GM18861 (cell line): ENCODE data around the gene RER1.

Source experiments
- ATAC-seq: cut with Tn5 transposase; IDR thresholded peaks from one replicate; pipeline ENCODE4 v1.9.1; 2021; ENCODE audit not compliant: unreplicated experiment

RER1 gene

DNA sequence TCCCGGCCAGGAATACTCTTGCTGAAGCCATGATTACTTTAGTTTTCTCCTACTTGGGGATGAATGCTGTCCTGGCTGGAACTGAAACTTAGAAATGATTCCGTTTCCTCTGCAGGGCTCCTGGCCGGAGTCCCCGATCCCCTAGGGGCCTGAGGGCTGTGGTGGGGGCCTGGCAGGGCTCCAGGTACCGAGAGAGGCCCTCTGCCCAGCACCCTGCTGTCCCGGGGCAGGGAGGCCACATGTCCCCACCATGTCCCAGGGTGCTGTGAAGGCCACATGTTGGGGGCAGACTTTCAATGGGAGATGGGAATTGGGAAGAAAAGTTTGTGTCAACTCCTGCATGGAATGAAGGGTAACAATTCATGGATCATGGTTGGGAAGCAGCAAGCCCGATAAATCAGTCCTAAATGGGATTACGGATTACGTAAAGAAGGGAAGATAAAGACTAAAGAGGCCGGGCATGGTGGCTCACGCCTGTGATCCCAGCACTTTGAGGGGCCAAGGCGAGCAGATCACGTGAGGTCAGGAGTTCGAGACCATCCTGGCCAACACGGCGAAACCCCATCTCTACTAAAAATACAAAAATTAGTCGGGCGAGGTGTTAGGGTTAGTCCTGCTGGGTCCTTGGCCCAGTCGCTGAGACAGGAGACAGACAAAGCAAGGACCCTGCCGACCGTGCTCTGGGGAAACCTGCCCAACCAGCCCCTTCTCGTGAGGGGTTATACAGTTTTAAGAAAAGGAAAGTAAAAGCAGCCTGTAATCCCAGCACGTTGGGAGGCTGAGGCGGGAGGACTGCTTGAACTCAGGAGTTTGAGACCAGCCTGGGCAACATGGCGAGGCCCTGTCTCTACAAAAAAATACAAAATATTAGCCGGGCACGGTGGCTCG, 37.8 kb upstream of the RER1 start:
- no peak for ATAC-seq

GRCh38 chr1:2354511-2355372, 36.9 kb upstream of the RER1 start:
- no peak for ATAC-seq

DNA sequence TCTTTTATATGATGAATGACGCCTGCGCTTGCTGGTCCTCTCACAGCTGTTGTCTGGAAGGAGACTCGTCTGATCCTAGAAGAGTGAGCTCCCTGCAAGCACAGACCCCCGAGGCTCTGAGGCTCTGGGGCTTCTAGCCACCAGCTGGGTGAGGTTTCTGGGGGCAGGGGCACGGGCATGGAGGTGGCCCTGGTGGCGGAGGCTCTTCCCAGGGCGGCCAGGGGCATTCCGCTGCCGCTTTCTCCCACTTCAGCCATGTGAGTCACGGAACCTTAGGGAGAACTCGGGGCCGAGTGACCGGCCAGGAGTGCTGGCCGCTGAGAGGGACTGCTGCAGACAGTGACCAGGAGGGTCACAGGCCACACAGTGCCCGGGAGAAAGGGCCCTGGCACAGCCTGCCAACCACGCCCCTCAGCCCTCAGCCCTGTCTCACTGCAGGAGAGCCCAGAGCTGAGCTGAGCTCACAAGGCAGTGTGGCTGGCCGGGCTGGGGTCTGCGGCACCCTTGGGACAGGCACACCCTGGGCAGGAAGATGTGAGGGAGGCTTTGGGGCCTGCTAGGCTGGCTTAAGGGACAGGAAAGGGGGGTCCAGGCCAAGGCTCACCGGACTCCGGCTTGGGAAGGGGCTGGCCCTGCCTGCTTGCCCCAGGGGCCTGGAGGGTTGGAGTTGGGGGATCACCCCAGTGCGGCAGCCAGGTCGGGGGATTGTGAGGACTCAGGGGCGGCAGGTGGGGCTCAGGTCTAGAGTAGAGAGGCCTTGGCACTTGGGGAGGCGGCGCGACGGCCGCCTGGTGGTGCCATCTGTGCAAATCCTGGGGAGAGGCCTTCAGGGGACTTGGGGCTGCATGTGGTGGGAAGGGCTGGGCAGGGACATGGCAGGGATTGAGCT, 36.0 kb upstream of the RER1 start:
- ATAC-seq: no peak

- ATAC-seq: no peak
These were observed 35.2 kb upstream of the RER1 start for GRCh38 chr1:2356401-2356800.

- no peak for ATAC-seq
These were observed 34.5 kb upstream of the RER1 start for GRCh38 chr1:2356911-2357845.

DNA sequence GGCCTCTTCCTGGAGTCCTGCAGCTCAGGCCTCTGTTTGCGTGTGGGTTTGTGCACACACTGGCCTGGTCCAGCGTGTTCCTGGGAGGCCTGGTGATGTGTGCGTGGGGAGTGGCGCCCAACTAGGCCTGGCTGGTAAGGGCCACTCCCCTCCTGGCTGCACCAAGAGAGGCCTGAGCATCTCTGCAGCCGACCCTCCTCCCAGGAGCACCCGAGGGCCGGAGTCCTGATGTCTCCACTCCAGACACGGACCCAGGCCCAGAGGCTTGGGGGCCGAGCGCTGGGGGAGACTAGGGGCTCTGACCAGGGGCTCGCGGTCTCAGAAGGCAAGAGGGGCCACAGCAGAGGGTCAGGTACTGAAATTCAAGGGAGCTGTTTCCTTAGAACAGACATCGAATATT, 33.6 kb upstream of the RER1 start:
- no peak for ATAC-seq

DNA sequence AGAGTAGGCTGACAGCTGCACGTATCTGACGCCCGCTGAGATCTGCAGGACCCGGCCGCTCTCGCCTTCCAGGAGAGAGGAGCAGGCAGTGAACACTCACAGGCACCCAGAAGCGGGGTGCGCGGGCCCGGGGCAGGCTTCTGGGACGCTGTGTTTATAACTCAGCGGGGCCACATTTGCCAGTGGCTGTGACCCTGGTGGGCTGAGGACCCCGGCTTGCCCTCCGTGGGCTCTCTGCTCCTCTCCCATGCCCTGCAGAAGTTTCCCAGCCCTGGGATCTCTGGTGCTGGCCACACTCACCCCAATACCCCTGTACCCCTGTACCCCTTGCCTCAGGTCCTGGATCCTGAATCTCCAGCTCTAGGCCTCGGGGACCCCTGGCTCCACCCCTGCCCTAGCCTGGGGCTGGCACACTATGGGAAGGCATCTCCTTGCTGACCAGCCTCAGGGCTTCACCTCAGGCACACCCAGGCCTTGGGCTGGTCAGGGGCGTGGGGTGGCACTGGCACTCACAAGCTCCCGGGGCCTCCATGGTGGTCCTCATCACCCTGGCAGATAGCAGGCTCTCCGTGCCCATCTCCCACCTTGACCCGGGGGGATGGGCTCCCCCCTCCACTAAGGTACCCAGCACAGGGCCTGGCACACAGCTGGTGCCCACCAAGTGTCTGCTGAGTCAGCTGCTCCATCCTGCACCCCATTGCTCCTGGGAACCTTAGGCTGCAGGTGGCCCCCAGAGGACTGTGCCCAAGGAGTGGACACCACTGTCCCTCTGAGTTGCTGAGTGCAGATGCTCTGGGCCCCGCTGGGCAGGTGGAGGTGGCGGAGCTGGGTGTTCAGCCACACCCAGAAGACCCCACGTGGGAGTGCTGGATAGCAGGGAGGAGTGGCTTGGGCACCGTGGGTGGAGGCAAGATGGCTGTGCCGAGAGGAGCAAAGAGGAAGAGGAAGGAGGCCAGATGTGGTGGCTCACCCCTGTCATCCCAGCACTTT, 32.7 kb upstream of the RER1 start:
- no peak for ATAC-seq

GRCh38 chr1:2360588-2361364, 30.9 kb upstream of the RER1 start:
- ATAC-seq: no peak

DNA sequence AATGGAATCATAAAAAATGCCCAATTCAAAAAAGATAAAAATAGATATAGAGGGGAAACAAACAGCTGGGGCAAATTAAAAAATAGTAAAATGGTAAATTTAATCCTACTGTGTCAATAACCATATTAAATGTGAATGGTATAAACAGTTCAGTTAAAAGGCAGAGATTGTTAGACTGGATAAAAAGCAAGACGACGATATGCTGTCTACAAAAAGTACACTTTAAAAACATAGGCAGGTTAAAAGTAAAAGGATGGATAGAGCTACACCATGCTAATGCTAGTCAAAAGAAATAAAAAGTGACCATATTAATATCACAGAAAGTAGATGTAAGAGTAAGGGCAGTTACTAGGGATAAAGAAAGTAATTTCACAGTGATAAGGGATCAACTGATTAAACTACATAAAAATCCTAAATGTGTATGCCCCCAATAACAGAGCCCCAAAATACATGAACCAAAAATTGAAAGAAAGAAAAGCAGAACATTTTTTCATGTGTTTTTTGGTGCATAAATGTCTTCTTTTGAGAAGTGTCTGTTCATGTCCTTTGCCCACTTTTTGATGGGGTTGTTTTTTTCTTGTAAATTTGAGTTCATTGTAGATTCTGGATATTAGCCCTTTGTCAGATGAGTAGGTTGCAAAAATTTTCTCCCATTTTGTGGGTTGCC, 27.7 kb upstream of the RER1 start:
- ATAC-seq: no peak

GRCh38 chr1:2368053-2368744, 23.4 kb upstream of the RER1 start:
- no peak for ATAC-seq

DNA sequence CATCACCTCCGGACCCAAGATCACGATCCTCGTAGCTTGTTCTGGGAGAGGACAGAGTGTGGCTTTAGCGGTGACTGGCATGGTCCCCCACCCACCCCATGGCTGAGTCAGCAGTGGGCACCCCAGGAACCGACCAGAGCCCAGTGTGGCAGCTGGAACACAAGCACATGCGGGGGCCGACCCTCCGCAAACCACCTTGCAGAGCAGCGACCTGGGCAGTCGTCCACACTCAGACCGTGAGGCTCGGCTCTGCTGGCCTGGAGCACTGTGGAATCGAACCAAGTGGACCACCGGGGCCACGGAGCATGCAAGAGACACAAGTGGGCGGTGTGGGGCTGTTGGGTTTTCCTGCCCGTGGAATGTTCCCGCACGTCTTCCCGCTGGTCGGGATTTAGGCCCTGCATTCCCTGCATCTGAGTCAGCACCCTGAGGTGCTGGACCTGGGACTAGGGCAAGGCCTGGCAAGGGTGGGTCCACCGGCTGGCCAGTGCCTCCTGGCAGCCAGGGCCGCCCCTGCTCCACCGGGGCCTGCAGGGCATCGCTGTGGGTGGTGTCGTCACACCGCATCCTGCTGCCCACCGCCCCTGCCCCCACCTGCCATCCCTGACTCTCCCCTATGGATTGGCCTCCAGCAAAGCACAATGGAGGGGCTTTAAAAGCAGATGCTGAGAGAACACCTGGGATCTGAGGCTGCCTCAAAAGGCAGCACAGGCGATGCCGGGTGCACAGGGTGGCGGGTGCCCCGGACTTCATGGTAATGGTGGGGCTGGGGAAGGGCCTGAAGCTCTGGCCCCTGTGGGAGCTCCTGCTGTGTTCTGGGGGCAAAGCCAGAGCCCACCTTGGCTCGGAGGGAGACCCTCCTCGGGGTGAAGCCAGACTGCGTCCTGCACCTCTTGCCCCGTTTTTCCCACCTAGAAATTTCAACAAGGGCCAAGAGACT, 18.8 kb upstream of the RER1 start:
- ATAC-seq: no peak

DNA sequence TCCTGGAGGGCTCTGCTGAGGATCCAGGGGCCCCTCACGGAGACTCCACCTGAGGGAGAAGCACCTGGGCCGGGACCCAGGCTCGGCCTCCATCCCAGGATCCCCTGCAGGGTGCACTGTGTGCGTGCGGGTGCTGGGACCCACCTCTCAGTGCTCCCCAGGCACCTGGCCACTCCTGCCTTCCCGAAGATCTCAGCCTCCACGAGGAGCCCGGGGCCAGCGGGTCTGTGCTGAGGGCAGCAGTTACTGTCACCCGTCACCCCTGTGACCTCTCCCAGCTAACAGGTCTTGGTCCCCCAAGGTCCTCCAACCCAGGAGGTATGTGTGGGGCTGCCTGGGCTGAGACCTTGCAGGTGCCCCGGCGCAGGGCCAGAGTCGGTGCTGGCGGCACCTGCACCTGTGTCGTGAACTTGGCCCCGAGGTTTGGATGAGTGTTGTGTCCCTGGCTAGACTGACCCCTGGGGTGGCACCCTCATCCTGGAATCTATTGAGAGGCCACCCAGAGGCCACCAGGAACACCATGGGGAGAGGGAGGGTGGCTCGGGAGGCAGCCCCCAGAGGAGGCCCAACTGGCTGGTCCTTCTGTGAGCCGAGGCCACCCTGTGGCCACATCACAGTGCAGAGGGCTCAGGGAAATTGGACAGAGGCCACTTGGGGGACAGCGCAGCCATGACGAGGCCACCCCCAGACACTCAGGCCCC, 17.9 kb upstream of the RER1 start:
- ATAC-seq: no peak

DNA sequence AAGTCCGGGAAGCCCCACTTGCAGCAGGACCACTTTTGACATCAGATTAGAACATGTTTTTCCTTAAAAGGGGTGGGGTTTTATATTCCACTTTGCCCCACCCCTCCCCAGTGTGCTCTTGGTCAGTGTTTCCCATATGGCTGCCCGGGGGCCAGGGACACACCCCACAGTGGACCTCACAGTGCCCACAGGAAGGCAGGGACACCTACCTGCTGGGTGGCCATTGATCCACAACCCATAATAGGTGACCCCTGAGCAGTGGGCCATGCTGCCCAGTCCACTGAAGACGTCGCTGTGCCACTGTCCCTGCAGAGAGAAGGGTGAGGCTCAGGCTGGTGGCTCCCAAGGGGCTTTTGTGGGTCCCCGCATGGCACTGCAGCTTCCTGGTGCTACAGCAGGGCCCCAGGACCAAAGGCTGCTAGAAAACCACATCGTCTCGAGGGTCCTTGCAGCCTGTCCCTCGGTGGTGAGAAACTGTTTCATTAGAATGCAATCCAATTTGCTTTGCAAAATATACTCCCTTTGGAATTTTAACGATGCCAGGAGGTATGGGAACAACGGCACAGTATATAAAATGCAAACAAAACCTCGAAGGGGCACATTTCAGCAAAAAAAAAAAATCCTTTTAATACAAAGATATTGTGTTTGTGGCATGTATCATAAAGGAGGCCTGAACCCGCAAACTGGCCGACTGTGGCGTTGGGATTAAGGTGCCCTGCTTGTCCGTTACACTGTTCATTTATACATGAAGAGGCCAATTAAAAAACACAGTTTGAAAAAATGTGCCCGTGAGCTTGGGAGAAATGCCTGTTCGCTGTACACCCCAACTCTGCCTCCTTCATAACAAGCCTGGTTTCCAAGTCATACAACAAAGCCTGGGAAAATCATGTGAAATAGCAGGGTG, 17.1 kb upstream of the RER1 start:
- no peak for ATAC-seq

GRCh38 chr1:2375246-2375922, 16.3 kb upstream of the RER1 start:
- no peak for ATAC-seq
